Right lobe of liver (tissue), 4 donors: Measurements from ENCODE around the gene ECI1.
A peak's percentile ranks its signal among the peaks of the same experiment; 100 is the strongest.

Experiments used
- CTCF ChIP-seq, 4 donors: fragments of 200-600 bp in 3 of 4; fragments of 450-650 bp in 1 of 4; IDR thresholded peaks; one replicate each; pipeline versions ENCODE4 v1.5.1 to v1.8.0; 2016 to 2022; ENCODE audit warnings: antibody characterized with exemption in 4 of 4, mild to moderate bottlenecking in 2 of 4
- POLR2A ChIP-seq: fragments of 450-650 bp; IDR thresholded peaks from one replicate; pipeline ENCODE4 v1.6.1; 2017; ENCODE audit warnings: antibody characterized with exemption, mild to moderate bottlenecking
- donor health status: DM: no; HTN: no; CAD: no.
- donor health status: DM: no; HTN: no; CAD: no.
- donor health status: DM: no; HTN: yes; CAD: no.

GRCh38 chr16:2223221-2223941, 28.0 kb downstream of the ECI1 start, which contains the start of gene E4F1:
- TF ChIP-seq CTCF (IDR thresholded peaks at IDR 0.05) (no peak), POLR2A (peak; percentile 91)
